Measurements from ENCODE around the gene ZDBF2.
A peak's percentile ranks its signal among the peaks of the same experiment; 100 is the strongest.

ZDBF2 gene

DNA sequence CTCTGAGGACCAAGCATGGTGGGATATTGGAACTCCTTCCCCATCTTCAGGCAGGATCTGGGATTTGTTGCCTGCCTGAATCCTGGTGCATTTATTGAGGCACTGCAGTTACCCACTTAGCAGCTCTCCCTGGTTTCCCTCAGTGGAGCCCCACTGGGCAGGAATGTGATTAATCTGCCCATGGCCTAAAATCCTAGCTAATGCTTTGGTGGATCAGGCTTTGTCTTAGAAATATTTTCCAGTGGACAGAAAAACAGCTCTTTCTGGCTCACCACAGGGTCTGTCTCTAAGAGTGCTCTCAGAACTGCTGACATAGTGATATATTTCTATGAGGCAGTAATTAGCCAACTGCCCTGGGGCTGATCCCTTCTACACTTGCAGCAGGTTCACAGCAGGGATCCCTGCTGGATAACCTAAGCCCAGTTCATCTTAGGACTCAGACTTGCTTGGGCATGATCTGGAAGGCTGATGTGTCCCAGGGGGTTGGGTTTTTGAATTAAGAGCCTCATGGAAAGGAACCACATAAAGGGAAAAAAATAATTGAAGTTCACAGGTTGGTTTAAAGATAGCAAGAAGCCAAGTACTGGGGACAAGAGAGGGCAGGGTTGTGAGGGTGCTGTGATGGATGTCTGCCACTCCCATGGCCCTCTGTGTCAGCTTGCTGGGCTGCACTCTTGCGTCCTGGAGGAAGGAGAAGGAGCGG lies 44.3 kb upstream of the ZDBF2 start:
- Histone ChIP-seq H2BK120ac (ENCODE audit: low read depth, low read length) (no peak overlapping the region), H3K23ac (ENCODE audit: low read depth, low read length, poor library complexity) (no peak overlapping the region), H3K4me3 (ENCODE audit: low read length in 2 of 2) (no peak overlapping the region), H3K4me1 (ENCODE audit: control insufficient read depth in 2 of 2, insufficient read depth in 1 of 2, low read depth in 1 of 2, low read length in 2 of 2) (peaks cover 4 to 12% of the 10 kb centered on the region in 2 donors), H2AFZ (ENCODE audit: low read length) (peak overlapping the region; percentile 46), H4K91ac (ENCODE audit: low read depth, low read length, poor library complexity) (no peak overlapping the region), H2AK5ac (ENCODE audit: low read depth, low read length) (no peak overlapping the region), H2BK12ac (ENCODE audit: low read length) (no peak overlapping the region), H3K9me3 (replicated peaks in 1 of 2; ENCODE audit: control insufficient read depth in 2 of 2, insufficient read depth in 1 of 2, low read depth in 1 of 2, low read length in 2 of 2) (no peaks in the 10 kb centered on the region), H3K4ac (ENCODE audit: low read length) (no peak overlapping the region), H2BK15ac (ENCODE audit: low read length) (no peak overlapping the region), H3K27me3 (ENCODE audit: control insufficient read depth in 3 of 3, insufficient read depth in 3 of 3, low read depth in 1 of 3, low read length in 3 of 3) (no peaks in the 10 kb centered on the region), H3K4me2 (ENCODE audit: insufficient read depth, low read length, poor library complexity, severe bottlenecking) (no peak overlapping the region), H3K9ac (ENCODE audit: low read depth, low read length, poor library complexity) (no peak overlapping the region), H3K14ac (ENCODE audit: low read length) (no peak overlapping the region), H3K18ac (ENCODE audit: low read length) (no peak overlapping the region), H3K36me3 (replicated peaks in 1 of 2; ENCODE audit: control insufficient read depth in 2 of 2, insufficient read depth in 2 of 2, low read length in 2 of 2) (no peaks in the 10 kb centered on the region), H2BK5ac (ENCODE audit: low read length) (no peak overlapping the region), H3K27ac (replicated peaks; ENCODE audit: low read length) (peak overlapping the region; percentile 58), H4K8ac (ENCODE audit: low read depth, low read length) (no peak overlapping the region), H3K79me1 (ENCODE audit: low read depth, low read length) (no peaks in the 10 kb centered on the region)
- WGBS, 2 donors (ENCODE audit: extremely low coverage in 2 of 2, insufficient read length in 2 of 2, insufficient replicate concordance in 1 of 2): no CpG with 5 or more reads among the region's 2 CpGs
- DNase-seq (ENCODE audit: low spot score): peak; percentile 48

DNA sequence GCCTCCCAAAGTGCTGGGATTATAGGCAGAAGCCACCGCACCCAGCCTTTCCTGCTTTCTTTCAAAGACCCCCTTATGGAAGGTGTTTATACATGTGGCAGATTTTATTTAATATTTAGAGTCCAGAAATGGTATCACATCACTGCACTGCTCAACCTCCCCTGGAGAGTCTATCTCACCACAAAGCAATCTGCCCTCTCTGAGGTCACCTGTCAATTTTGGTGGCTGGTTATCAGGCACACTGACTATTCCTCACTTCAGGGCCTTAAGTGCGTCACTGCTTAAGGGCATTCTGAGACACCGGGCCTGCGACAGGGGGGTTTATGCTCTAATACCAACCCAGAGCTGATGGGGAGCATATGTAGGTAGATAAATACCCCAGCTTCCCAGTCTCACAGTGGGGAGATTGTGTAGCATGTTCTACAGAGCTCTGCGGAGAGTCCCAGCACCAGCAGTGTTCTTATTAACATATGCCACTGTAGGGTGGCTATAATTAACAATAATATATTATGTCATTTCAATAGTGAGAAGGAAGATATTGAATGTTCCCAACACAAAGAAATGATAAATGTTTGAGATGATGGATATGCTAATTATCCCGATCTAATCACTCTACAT lies 42.7 kb upstream of the ZDBF2 start:
- H2AFZ ChIP-seq (ENCODE audit: low read length): peak overlapping the region; percentile 28
- no peak overlapping the region for H3K14ac ChIP-seq (ENCODE audit: low read length)
- no peak overlapping the region for H4K8ac ChIP-seq (ENCODE audit: low read depth, low read length)
- no peak overlapping the region for H2BK15ac ChIP-seq (ENCODE audit: low read length)
- H3K27me3 ChIP-seq (ENCODE audit: control insufficient read depth in 3 of 3, insufficient read depth in 3 of 3, low read depth in 1 of 3, low read length in 3 of 3): no peaks in the 10 kb centered on the region
- H3K9me3 ChIP-seq (replicated peaks in 1 of 2; ENCODE audit: control insufficient read depth in 2 of 2, insufficient read depth in 1 of 2, low read depth in 1 of 2, low read length in 2 of 2): peaks cover 0 to 3% of the 10 kb centered on the region in 2 donors
- no peaks in the 10 kb centered on the region for H3K36me3 ChIP-seq (replicated peaks in 1 of 2; ENCODE audit: control insufficient read depth in 2 of 2, insufficient read depth in 2 of 2, low read length in 2 of 2)
- no CpG with 5 or more reads among the region's 6 CpGs for WGBS, 2 donors (ENCODE audit: extremely low coverage in 2 of 2, insufficient read length in 2 of 2, insufficient replicate concordance in 1 of 2)
- peak overlapping the region; percentile 50 for H3K18ac ChIP-seq (ENCODE audit: low read length)
- no peak overlapping the region for H2BK120ac ChIP-seq (ENCODE audit: low read depth, low read length)
- H3K4me1 ChIP-seq (ENCODE audit: control insufficient read depth in 2 of 2, insufficient read depth in 1 of 2, low read depth in 1 of 2, low read length in 2 of 2): peaks cover 4 to 12% of the 10 kb centered on the region in 2 donors
- H3K79me1 ChIP-seq (ENCODE audit: low read depth, low read length): no peaks in the 10 kb centered on the region
- DNase-seq (ENCODE audit: low spot score): no peak
- peak overlapping the region; percentile 12 for H2BK12ac ChIP-seq (ENCODE audit: low read length)
- H2BK5ac ChIP-seq (ENCODE audit: low read length): no peak overlapping the region
- no peak overlapping the region for H3K27ac ChIP-seq (replicated peaks; ENCODE audit: low read length)
- H2AK5ac ChIP-seq (ENCODE audit: low read depth, low read length): no peak overlapping the region
- no peak overlapping the region for H3K4ac ChIP-seq (ENCODE audit: low read length)
- no peak overlapping the region for H3K4me3 ChIP-seq (ENCODE audit: low read length in 2 of 2)
- no peak overlapping the region for H3K9ac ChIP-seq (ENCODE audit: low read depth, low read length, poor library complexity)
- no peak overlapping the region for H4K91ac ChIP-seq (ENCODE audit: low read depth, low read length, poor library complexity)
- no peak overlapping the region for H3K23ac ChIP-seq (ENCODE audit: low read depth, low read length, poor library complexity)
- H3K4me2 ChIP-seq (ENCODE audit: insufficient read depth, low read length, poor library complexity, severe bottlenecking): no peak overlapping the region

DNA sequence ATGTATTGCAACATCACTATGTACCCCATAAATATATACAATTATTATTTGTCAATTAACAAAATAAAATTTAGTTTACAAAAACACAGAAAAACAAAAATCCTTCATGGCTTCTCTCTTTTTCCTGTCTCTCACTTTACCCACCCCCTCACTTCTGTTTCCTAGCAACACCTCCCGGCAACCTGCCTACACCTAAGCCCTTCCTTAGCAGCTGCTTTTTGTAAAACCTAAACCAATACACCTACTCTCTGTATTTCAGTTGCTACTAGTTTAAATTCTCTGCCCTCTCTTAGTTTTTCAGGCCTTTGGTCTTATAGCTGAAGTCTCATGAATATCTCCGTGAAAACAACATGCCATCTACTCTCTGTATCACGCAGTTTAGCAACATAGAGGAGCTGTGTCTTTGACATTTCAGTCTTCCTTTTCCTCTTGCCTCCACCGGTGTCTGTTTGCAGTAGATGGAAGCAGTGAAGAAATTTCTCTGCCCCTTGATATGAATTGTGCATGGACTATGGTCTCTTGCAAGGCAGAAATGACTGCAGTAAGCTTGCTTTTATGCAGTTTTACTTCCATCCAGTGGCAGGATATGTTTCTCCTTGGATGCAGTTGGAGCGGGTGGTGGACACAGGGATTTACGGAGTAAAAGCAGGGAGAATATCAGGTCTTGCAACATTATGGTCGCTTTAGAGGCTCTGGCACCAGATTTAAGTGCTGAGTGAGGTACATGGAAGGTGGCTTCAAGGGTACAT lies 42.0 kb upstream of the ZDBF2 start:
- H3K4me1 ChIP-seq (ENCODE audit: control insufficient read depth in 2 of 2, insufficient read depth in 1 of 2, low read depth in 1 of 2, low read length in 2 of 2): peaks cover 4 to 12% of the 10 kb centered on the region in 2 donors
- no peak overlapping the region for H2BK15ac ChIP-seq (ENCODE audit: low read length)
- no peak overlapping the region for H3K14ac ChIP-seq (ENCODE audit: low read length)
- H2BK120ac ChIP-seq (ENCODE audit: low read depth, low read length): no peak overlapping the region
- H4K8ac ChIP-seq (ENCODE audit: low read depth, low read length): no peak overlapping the region
- no peak overlapping the region for H2AK5ac ChIP-seq (ENCODE audit: low read depth, low read length)
- H3K9ac ChIP-seq (ENCODE audit: low read depth, low read length, poor library complexity): no peak overlapping the region
- no peak overlapping the region for H3K4me3 ChIP-seq (ENCODE audit: low read length in 2 of 2)
- H3K79me1 ChIP-seq (ENCODE audit: low read depth, low read length): no peaks in the 10 kb centered on the region
- H3K27ac ChIP-seq (replicated peaks; ENCODE audit: low read length): peak overlapping the region; percentile 12
- no peaks in the 10 kb centered on the region for H3K27me3 ChIP-seq (ENCODE audit: control insufficient read depth in 3 of 3, insufficient read depth in 3 of 3, low read depth in 1 of 3, low read length in 3 of 3)
- H2BK5ac ChIP-seq (ENCODE audit: low read length): no peak overlapping the region
- no peak overlapping the region for H3K4ac ChIP-seq (ENCODE audit: low read length)
- no peak overlapping the region for H3K23ac ChIP-seq (ENCODE audit: low read depth, low read length, poor library complexity)
- peaks cover 0 to 3% of the 10 kb centered on the region in 2 donors for H3K9me3 ChIP-seq (replicated peaks in 1 of 2; ENCODE audit: control insufficient read depth in 2 of 2, insufficient read depth in 1 of 2, low read depth in 1 of 2, low read length in 2 of 2)
- H2AFZ ChIP-seq (ENCODE audit: low read length): peak overlapping the region; percentile 44
- no peak overlapping the region for H4K91ac ChIP-seq (ENCODE audit: low read depth, low read length, poor library complexity)
- DNase-seq (ENCODE audit: low spot score): no peak
- no CpG with 5 or more reads among the region's 7 CpGs for WGBS, 2 donors (ENCODE audit: extremely low coverage in 2 of 2, insufficient read length in 2 of 2, insufficient replicate concordance in 1 of 2)
- no peak overlapping the region for H2BK12ac ChIP-seq (ENCODE audit: low read length)
- no peak overlapping the region for H3K18ac ChIP-seq (ENCODE audit: low read length)
- H3K36me3 ChIP-seq (replicated peaks in 1 of 2; ENCODE audit: control insufficient read depth in 2 of 2, insufficient read depth in 2 of 2, low read length in 2 of 2): no peaks in the 10 kb centered on the region
- H3K4me2 ChIP-seq (ENCODE audit: insufficient read depth, low read length, poor library complexity, severe bottlenecking): no peak overlapping the region

DNA sequence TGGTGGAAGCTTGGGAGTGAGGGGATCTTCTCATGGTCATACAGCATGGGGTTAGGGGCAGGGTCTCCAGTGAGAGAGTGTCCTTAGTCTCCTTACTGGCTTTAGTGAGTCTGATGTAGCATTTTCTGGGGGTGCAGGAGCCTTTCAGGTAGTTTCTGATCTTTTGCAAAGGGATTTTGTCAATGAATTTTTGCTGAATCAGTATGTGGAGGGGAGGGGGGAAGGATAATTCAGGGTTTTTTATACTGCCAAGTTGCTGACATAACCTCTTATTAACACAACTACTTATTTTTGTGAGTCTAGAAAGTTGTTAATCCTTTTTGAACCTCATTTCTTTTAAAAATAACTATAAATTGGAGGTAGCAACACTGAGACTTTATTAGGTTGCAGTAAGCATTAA lies 35.3 kb upstream of the ZDBF2 start:
- Histone ChIP-seq H4K8ac (ENCODE audit: low read depth, low read length) (no peak overlapping the region), H3K27ac (replicated peaks; ENCODE audit: low read length) (no peak overlapping the region), H3K4me1 (ENCODE audit: control insufficient read depth in 2 of 2, insufficient read depth in 1 of 2, low read depth in 1 of 2, low read length in 2 of 2) (no peaks in the 10 kb centered on the region), H3K23ac (ENCODE audit: low read depth, low read length, poor library complexity) (no peak overlapping the region), H2AK5ac (ENCODE audit: low read depth, low read length) (no peak overlapping the region), H2BK15ac (ENCODE audit: low read length) (no peak overlapping the region), H3K9ac (ENCODE audit: low read depth, low read length, poor library complexity) (no peak overlapping the region), H3K36me3 (replicated peaks in 1 of 2; ENCODE audit: control insufficient read depth in 2 of 2, insufficient read depth in 2 of 2, low read length in 2 of 2) (no peaks in the 10 kb centered on the region), H3K4ac (ENCODE audit: low read length) (no peak overlapping the region), H4K91ac (ENCODE audit: low read depth, low read length, poor library complexity) (no peak overlapping the region), H2BK120ac (ENCODE audit: low read depth, low read length) (no peak overlapping the region), H3K27me3 (ENCODE audit: control insufficient read depth in 3 of 3, insufficient read depth in 3 of 3, low read depth in 1 of 3, low read length in 3 of 3) (no peaks in the 10 kb centered on the region), H3K4me3 (ENCODE audit: low read length in 2 of 2) (no peak overlapping the region), H3K79me1 (ENCODE audit: low read depth, low read length) (no peaks in the 10 kb centered on the region), H2AFZ (ENCODE audit: low read length) (no peak overlapping the region), H3K9me3 (replicated peaks in 1 of 2; ENCODE audit: control insufficient read depth in 2 of 2, insufficient read depth in 1 of 2, low read depth in 1 of 2, low read length in 2 of 2) (peaks cover 2 to 3% of the 10 kb centered on the region in 2 donors), H2BK5ac (ENCODE audit: low read length) (no peak overlapping the region), H2BK12ac (ENCODE audit: low read length) (no peak overlapping the region), H3K4me2 (ENCODE audit: insufficient read depth, low read length, poor library complexity, severe bottlenecking) (no peak overlapping the region), H3K18ac (ENCODE audit: low read length) (no peak overlapping the region), H3K14ac (ENCODE audit: low read length) (no peak overlapping the region)
- no peak for DNase-seq (ENCODE audit: low spot score)

Data from neuronal stem cell (in vitro differentiated cells).